Neural cell (in vitro differentiated cells): Measurements from ENCODE around the gene CPNE9.

Experiments used
- EP300 ChIP-seq: fragments of 450-650 bp; conservative IDR thresholded peaks from 2 replicates; pipeline ENCODE4 v1.6.1; 2014; ENCODE audit warnings: antibody characterized with exemption, mild to moderate bottlenecking, moderate library complexity; ENCODE audit not compliant: poor library complexity, severe bottlenecking
- TAF1 ChIP-seq: IDR thresholded peaks from 2 replicates; pipeline ENCODE4 v1.6.1; 2012; ENCODE audit warnings: low read depth

- TF ChIP-seq EP300 (no peak), TAF1 (no peak)
Observed at GRCh38 chr3:9673082-9673481, 30.6 kb upstream of the CPNE9 start.
